CD1c-positive myeloid dendritic cell (primary cell): ENCODE measurements around the gene CYP1A2.

Experiments used
- DNase-seq: peaks from one replicate; pipeline ENCODE4 v3.0.0-alpha.2; 2016; ENCODE audit errors: extremely low spot score

CYP1A2 gene

GRCh38 chr15:74804935-74805334 is 56.3 kb downstream of the CYP1A2 start:
- no peak for DNase-seq
